IPS DF 4.7 (cell line): ENCODE data around the gene EVPLL.
"Not testable (repeated sequence)": the region's sequence is repeated elsewhere in the genome, so short reads cannot be mapped to it uniquely, and the experiment has no call there.

Experiments
- DNase-seq: peaks from one replicate; pipeline ENCODE4 v3.0.0-alpha.2; 2013; ENCODE audit warnings: low spot score; ENCODE audit errors: extremely low read depth

Gene EVPLL

GRCh38 chr17:18423015-18423414 lies 45.4 kb downstream of the EVPLL start:
- not testable (repeated sequence) for DNase-seq

DNA sequence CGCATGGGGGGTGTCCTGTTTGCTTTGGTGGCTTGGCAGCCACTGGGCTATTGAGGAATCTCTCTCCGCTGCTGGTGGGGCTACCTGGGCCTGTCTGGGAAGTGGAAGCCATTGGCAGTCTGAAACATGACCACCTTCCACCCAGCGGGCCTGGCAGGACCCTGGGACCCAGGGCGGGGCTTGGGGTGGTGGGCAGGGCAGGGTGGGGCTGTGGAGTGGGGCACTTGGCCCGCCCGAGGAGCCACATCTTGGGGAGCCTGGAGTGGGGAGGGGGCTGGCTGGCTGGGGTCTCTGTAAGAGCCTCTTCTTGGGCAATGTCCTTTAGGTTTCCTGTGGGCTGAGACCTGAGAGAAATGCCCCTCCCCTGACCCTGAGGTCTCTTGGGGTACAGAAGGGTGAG lies 48.0 kb downstream of the EVPLL start:
- DNase-seq, result not testable (repeated sequence)

- DNase-seq, result not testable (repeated sequence)
Observed at GRCh38 chr17:18426639-18427038, 49.1 kb downstream of the EVPLL start.

GRCh38 chr17:18432206-18432605 lies 54.6 kb downstream of the EVPLL start:
- not testable (repeated sequence) for DNase-seq
